NCI-H748 (cell line): ENCODE results near the gene FITM1.
A peak's percentile ranks its signal among the peaks of the same experiment; 100 is the strongest.

Source experiments
- DNase-seq: peaks from one replicate; lab custom pipeline; 2025; ENCODE audit not compliant: unreplicated experiment; lab: John Stamatoyannopoulos, UW

The FITM1 gene

GRCh38 chr14:24130380-24130716 is at the start of gene FITM1:
FITM1 (plus strand) TSS chr14:24130659; CDS start chr14:24131564, 905 bp downstream.
- DNase-seq = no peak

DNA sequence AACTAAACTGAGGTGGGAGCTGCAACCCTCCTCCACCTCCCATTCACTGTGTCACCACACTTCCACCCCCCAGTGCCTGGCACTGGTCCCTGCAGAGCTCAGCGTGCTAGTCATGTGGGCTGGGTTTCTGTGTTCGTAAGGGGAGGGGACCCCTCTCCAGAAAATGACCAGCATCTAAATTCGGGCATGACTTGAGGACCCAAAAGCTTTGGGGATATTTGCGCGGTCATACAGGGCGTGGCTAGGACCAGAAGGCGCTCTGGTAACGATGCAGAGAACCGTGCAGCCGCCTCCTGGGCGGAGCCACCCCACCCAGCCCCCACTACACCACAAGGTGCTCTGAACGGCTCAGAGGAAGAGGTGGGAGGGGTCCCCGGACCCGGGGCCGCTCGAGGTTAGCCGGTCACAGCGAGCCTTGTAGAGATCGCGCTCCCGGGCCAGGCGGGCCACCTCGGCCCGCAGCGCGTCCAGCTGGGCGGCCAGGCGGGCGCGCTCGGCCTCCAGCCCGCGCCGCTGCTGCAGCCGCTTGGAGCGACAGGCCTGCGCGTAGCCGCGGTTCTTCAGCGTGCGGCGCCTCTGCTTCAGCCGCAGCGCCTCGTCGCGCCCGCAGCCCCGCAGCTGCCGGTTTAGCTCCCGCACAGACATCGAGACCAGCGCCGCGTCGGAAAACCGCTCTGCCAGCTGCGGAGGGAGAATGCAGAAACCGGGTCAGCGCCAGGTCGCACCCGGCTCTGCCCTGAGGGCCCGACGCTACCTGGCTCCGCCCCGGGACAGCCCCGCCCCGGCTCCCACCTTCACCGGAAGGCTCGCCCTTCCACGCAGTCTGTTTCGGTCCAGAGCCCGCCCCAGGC is 49.3 kb upstream of the FITM1 start:
- DNase-seq = peak; percentile 75

DNA sequence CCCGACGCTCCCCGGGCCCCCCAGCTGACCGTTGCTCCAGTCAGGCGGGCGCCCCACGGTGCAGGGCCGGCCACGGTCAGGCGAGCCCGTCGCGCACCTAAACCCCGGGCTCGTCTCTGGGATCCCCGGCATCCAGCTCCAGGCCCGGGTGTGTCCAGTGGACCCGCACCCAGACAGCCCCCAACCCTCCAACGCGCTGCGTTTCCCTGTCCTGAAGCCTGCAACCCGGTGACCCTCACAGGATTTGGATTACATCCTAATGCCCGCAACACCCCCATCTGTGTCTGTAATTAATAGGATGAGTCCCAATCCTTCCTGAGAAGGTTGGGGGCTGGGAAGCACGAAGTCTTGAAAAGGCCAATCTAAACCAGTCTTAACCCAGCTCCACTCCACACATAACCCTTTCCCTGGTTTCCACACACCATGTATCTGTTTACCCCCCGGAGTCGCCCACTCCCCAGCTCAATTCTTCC is 48.7 kb upstream of the FITM1 start:
- DNase-seq = no peak

- no peak for DNase-seq
Observed at GRCh38 chr14:24082411-24083080, 47.9 kb upstream of the FITM1 start.

GRCh38 chr14:24083462-24083861 is 47.0 kb upstream of the FITM1 start:
- no peak for DNase-seq

- no peak for DNase-seq
Observed at GRCh38 chr14:24084440-24084839, 46.0 kb upstream of the FITM1 start.

GRCh38 chr14:24085215-24085614 is 45.2 kb upstream of the FITM1 start:
- no peak for DNase-seq

GRCh38 chr14:24086193-24086955 is 44.1 kb upstream of the FITM1 start:
- DNase-seq = no peak

DNA sequence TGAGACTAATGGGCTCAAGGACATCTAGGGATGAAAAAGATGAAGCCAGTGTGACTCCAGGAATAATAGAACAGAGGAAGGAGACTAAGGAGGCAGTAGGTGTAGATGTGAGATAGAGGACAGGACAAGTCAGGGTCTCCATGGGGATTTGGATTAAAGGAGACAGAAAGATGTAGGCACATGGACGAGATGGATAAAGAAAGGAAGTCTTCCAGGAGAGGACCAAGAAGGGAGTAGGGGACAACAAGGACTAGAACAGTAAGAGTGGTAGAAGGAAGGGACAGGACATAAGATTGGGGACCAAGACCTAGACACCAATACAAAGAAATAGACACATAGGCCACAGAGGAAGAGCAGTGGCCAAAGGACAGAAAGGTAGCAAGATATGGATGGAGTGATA is 43.5 kb upstream of the FITM1 start:
- no peak for DNase-seq

DNA sequence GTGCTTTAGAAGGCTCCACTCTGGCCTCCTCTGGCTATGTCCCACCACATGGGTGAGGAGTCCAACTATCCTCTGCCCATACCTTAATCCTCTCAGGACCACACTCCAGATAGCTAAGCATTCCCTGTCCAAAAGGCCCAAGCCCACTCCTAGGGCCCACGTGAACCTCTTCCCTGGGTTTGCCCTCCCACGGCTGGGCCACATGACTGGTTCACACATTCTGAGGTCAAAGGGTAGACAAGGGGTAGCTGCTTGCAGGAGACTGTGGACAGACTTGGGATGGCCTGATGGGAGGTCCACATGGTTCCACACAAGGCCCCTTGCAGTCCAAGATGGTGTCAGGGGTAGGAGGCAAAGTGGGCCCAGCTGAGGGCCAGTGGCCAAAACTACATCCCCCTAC is 42.4 kb upstream of the FITM1 start:
- no peak for DNase-seq

- no peak for DNase-seq
Observed at GRCh38 chr14:24089890-24090289, 40.6 kb upstream of the FITM1 start.

GRCh38 chr14:24092110-24092504 is 38.4 kb upstream of the FITM1 start:
- no peak for DNase-seq

GRCh38 chr14:24092505-24093206 is 37.8 kb upstream of the FITM1 start:
- DNase-seq = no peak

GRCh38 chr14:24093207-24093900 is 37.1 kb upstream of the FITM1 start:
- no peak for DNase-seq

- peak; percentile 95 for DNase-seq
Observed at GRCh38 chr14:24093901-24094840, 36.3 kb upstream of the FITM1 start, which contains the start of gene PCK2. PCK2 (plus strand) TSS chr14:24094311; CDS start chr14:24094406, 95 bp downstream.

DNA sequence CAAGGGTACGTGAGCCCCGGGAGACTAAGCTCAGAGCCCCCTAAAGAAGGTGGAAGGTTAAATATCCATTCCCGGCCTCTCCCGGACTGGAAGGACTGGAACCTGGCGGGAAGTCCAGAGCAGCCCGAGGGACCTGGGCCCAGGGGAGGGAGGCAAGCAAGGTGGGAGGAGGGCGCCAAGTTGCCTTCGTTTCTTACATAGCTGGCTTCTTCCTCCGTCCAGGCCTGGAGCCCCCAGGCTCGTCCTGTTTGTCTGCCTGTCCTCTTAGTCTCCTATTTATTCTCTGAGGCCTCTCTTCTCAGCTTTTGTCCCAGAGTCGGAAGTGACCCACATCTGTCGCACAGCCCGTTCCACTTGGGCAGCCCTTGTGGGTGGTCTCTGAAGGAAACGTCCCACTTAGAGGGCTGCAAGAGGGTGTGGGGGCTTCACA is 35.6 kb upstream of the FITM1 start:
- no peak for DNase-seq

DNA sequence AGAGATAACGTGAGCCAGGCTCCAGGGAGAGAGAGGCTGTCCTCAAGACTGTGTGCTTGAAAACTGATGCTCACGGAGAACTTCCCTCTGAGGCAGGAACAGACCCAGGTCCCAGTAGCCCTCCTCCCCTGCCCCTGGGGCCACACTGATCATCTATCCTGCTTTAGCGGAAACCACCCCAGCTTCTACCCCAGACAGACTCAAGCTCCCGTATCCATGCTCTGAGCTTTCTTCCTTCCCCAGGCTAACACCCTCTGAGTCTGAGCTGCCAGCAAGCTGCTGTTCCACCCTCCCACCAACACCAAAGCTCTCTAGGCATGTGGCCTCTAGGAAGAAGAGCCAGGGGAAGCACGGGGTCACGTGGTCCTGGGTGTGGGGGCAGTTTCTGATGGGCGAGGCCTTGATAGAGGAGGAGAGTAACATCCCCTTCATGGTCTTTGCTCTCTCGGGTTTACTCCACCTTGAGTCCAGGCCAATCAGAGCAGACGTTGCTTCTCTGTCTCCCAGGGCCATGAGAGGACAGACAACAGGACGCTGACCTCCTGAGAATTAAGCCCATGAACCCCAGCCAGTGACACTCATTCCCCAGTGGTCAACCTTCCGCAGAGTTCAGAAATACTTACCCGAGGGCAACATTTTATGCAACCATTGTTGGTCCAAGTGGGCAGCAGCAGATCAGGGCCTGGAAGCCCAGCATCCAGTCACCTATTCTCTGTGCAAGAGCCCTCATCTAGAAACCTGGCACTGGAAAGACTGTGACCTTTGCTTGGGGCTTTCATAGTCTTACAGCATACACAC is 35.0 kb upstream of the FITM1 start:
- DNase-seq = peak; percentile 15

GRCh38 chr14:24096545-24097181 is 33.8 kb upstream of the FITM1 start:
- no peak for DNase-seq
